Measurements from ENCODE around the gene MYO3B. TPM values are rescaled to one million over a fixed set of nuclear protein-coding genes. Genes with fewer than 3 reads are reported as not detected.

MYO3B gene
- total and polyA plus RNA-seq, 2 of the 8 experiments (the other 6 are each of a cell fraction or from before 2014, with no cell fraction given), result 0.17 to 0.19 TPM

DNA sequence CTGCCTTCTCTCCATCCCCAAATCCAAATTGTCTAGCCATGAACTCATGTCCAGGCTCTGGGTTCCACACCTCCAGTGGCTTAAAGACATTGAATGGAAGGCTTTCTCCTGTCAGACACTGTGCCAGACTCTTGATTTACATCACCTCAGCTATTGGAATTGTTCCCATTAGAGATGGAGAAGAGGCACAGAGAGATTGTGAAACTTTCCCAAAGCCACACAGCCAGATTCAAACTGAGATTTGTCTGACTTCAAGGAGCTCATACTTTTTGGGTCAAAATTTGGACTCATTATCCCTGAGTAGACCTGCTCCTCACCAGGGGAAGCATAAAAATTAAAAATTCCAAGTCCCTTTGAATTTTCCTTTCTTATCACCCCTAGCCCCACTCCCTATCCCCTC, 18.9 kb upstream of the MYO3B start (continued):
- TF ChIP-seq PHF8 (conservative IDR thresholded peaks at IDR 0.05; ENCODE audit: low read depth, low read length) (no peak), BRCA1 (IDR thresholded peaks at IDR 0.05; ENCODE audit: low read depth, low read length) (no peak), EGR1 (IDR thresholded peaks at IDR 0.05; ENCODE audit: borderline replicate concordance, low read depth, low read length) (no peak)
